Large intestine (tissue), 3 donors: Measurements from ENCODE around the gene ZNF546. TPM values are rescaled to one million over a fixed set of nuclear protein-coding genes. Genes with fewer than 3 reads are reported as not detected.

Source experiments
- DNase-seq, 2 donors: peaks; one replicate each; pipeline versions ENCODE4 v3.0.0 to v3.0.0-alpha.2; 2013
- H3K27ac ChIP-seq: one replicate; pipeline ENCODE4 v1.5.1; 2013; ENCODE audit warnings: low read length
- H3K27me3 ChIP-seq: 2 replicates; pipeline ENCODE4 v1.6.1; 2013; ENCODE audit warnings: low read length; ENCODE audit not compliant: control insufficient read depth, insufficient read depth
- H3K36me3 ChIP-seq: 2 replicates; pipeline ENCODE4 v1.6.1; 2013; ENCODE audit warnings: low read length; ENCODE audit not compliant: control insufficient read depth, insufficient read depth
- H3K4me1 ChIP-seq: one replicate; pipeline ENCODE4 v1.6.1; 2013; ENCODE audit warnings: low read length; ENCODE audit not compliant: control insufficient read depth, insufficient read depth
- H3K4me3 ChIP-seq: one replicate; pipeline ENCODE4 v1.5.1; 2013; ENCODE audit warnings: low read length
- H3K9me3 ChIP-seq: one replicate; pipeline ENCODE4 v1.6.1; 2013; ENCODE audit warnings: mild to moderate bottlenecking, low read depth, low read length, moderate library complexity; ENCODE audit not compliant: control insufficient read depth
- WGBS: methylation state at CpG from one replicate; pipeline ENCODE4 v1.1.5; 2013; ENCODE audit warnings: low lambda C conversion rate; ENCODE audit not compliant: insufficient coverage; 5-methylcytosine and 5-hydroxymethylcytosine counted together
- polyA plus RNA-seq: library from polyadenylated mRNA; unstranded; fragments of 120-200 nt; gene quantifications from one replicate; pipeline ENCODE4 v1.2.1, GENCODE V29; 2013

Gene ZNF546
- polyA plus RNA-seq, 1 donor, result 3.9 TPM

GRCh38 chr19:40055049-40055448, 58.2 kb downstream of the ZNF546 start:
- H3K27ac ChIP-seq, result no peak overlapping the region

GRCh38 chr19:40055832-40056504, 59.1 kb downstream of the ZNF546 start, which contains the start of gene ZNF780B:
Gene ZNF780B (minus strand): TSS chr19:40056231. CDS start chr19:40050332, 5,899 bp downstream.
- Histone ChIP-seq H3K27ac (peak within 1 kb of the TSS; percentile 58), H3K9me3 (peaks cover 20% of the 10 kb centered on the region), H3K27me3 (no peaks in the 10 kb centered on the region), H3K36me3 (no peaks in the 10 kb centered on the region), H3K4me3 (peak within 1 kb of the TSS; percentile 70), H3K4me1 (no peaks in the 10 kb centered on the region)
- no CpG with 5 or more reads among the region's 41 CpGs for WGBS
- DNase-seq, result peak; percentile 54 to 88

More at GRCh38 chr19:40055049-40055448, 58.2 kb downstream of the ZNF546 start:
- peaks cover 22% of the 10 kb centered on the region for H3K9me3 ChIP-seq
- no peaks in the 10 kb centered on the region for H3K4me1 ChIP-seq
- H3K27me3 ChIP-seq, result no peaks in the 10 kb centered on the region
- DNase-seq, result no peak
- H3K36me3 ChIP-seq, result peaks cover 6% of the 10 kb centered on the region
- WGBS, result 30% methylated on average over 2 of the region's 10 CpGs
- peak overlapping the region; percentile 70 for H3K4me3 ChIP-seq

GRCh38 chr19:40056505-40056904, 59.6 kb downstream of the ZNF546 start:
- Histone ChIP-seq H3K27ac (peak overlapping the region; percentile 58), H3K27me3 (no peaks in the 10 kb centered on the region), H3K4me3 (peak overlapping the region; percentile 70), H3K36me3 (no peaks in the 10 kb centered on the region), H3K9me3 (peaks cover 20% of the 10 kb centered on the region), H3K4me1 (no peaks in the 10 kb centered on the region)
- 6% methylated on average over 4 of the region's 7 CpGs for WGBS
- no peak for DNase-seq

- peaks cover 20% of the 10 kb centered on the region for H3K9me3 ChIP-seq
- DNase-seq, result no peak
- H3K4me3 ChIP-seq, result no peak overlapping the region
- no peaks in the 10 kb centered on the region for H3K4me1 ChIP-seq
- no peaks in the 10 kb centered on the region for H3K27me3 ChIP-seq
- 100% methylated on average over 1 of the region's 1 CpG for WGBS
- no peaks in the 10 kb centered on the region for H3K36me3 ChIP-seq
- H3K27ac ChIP-seq, result no peak overlapping the region
Measured at GRCh38 chr19:40057166-40057565, 60.3 kb downstream of the ZNF546 start.

GRCh38 chr19:40059624-40060023, 62.8 kb downstream of the ZNF546 start:
- Histone ChIP-seq H3K36me3 (no peaks in the 10 kb centered on the region), H3K4me1 (no peaks in the 10 kb centered on the region), H3K27me3 (no peaks in the 10 kb centered on the region), H3K27ac (no peak overlapping the region), H3K4me3 (no peak overlapping the region), H3K9me3 (peaks cover 24% of the 10 kb centered on the region)
- WGBS, result 100% methylated on average over 1 of the region's 1 CpG
- no peak for DNase-seq

GRCh38 chr19:40070058-40070457, 73.2 kb downstream of the ZNF546 start:
- DNase-seq, result no peak
- WGBS, result 100% methylated on average over 1 of the region's 1 CpG

More at GRCh38 chr19:40070058-40070457, 73.2 kb downstream of the ZNF546 start:
- H3K4me1 ChIP-seq, result no peaks in the 10 kb centered on the region
- H3K27ac ChIP-seq, result no peak overlapping the region
- H3K36me3 ChIP-seq, result peaks cover 15% of the 10 kb centered on the region
- H3K27me3 ChIP-seq, result no peaks in the 10 kb centered on the region
- no peak overlapping the region for H3K4me3 ChIP-seq
- peaks cover 6% of the 10 kb centered on the region for H3K9me3 ChIP-seq

Other genes starting within 250 kb of the ZNF546 start
- gene LEUTX, start 218.2 kb upstream of the ZNF546 start, polyA plus RNA-seq, result not detected
- gene DYRK1B, start 162.9 kb upstream of the ZNF546 start, polyA plus RNA-seq, result 27.6 TPM
- gene FBL, start 150.7 kb upstream of the ZNF546 start, polyA plus RNA-seq, result 226 TPM
- gene FCGBP, start 62.4 kb upstream of the ZNF546 start, polyA plus RNA-seq, result 609 TPM
- 73.7 TPM for gene PSMC4, start 25.9 kb upstream of the ZNF546 start, polyA plus RNA-seq
- gene ZNF780B, start 59.2 kb downstream of the ZNF546 start, polyA plus RNA-seq, result 21.8 TPM
- 16.0 TPM for gene ZNF780A, start 93.9 kb downstream of the ZNF546 start, polyA plus RNA-seq
- 10.1 TPM for gene MAP3K10, start 194.4 kb downstream of the ZNF546 start, polyA plus RNA-seq
- gene TTC9B, start 221.3 kb downstream of the ZNF546 start, polyA plus RNA-seq, result 3.1 TPM
- gene CCNP, start 229.6 kb downstream of the ZNF546 start, polyA plus RNA-seq, result 1.5 TPM